WTC11 (cell line): ENCODE data around the gene GCK. TPM values are rescaled to one million over a fixed set of nuclear protein-coding genes. Genes with fewer than 3 reads are reported as not detected.

ENCODE experiments used
- ATAC-seq: fragments of 200-7000 bp; cut with Tn5 transposase; 2 replicates; pipeline ENCODE4 v1.10.0; 2021; ENCODE audit warnings: mild to moderate bottlenecking, moderate library complexity
- CTCF ChIA-PET: fragments of 300-600 bp; sonication (Branson Sonifier 250); formaldehyde crosslinking; loops from one replicate; lab custom pipeline; 2021; ENCODE audit warnings: antibody characterized with exemption; lab: Charles Lee
- POLR2A ChIA-PET: fragments of 350-600 bp; sonication (Branson Sonifier 250); formaldehyde crosslinking; loops from one replicate; lab custom pipeline; 2021; ENCODE audit warnings: antibody characterized with exemption; lab: Charles Lee
- DNase-seq: peaks from one replicate; pipeline ENCODE4 v3.0.0; 2021; ENCODE audit warnings: low spot score
- H3K27ac Mint-ChIP-seq: 2 replicates; pipeline ENCODE4 v1.8.0; 2021; ENCODE audit warnings: mixed read lengths
- H3K27me3 Mint-ChIP-seq: 2 replicates; pipeline ENCODE4 v1.8.0; 2021; ENCODE audit warnings: low read depth, mild to moderate bottlenecking, moderate library complexity, mixed read lengths
- H3K36me3 Mint-ChIP-seq: 2 replicates; pipeline ENCODE4 v1.8.0; 2021; ENCODE audit warnings: mixed read lengths
- H3K4me1 Mint-ChIP-seq: 2 replicates; pipeline ENCODE4 v1.8.0; 2022; ENCODE audit warnings: mixed read lengths
- H3K4me3 Mint-ChIP-seq: 2 replicates; pipeline ENCODE4 v1.8.0; 2021; ENCODE audit warnings: mild to moderate bottlenecking, moderate library complexity, mixed read lengths
- H3K9me3 Mint-ChIP-seq: 2 replicates; pipeline ENCODE4 v1.8.0; 2021; ENCODE audit warnings: mixed read lengths
- CREM ChIP-seq: sonication (generic); formaldehyde crosslinking; IDR thresholded peaks from 2 replicates; pipeline ENCODE4 v1.8.1; 2022; ENCODE audit warnings: mild to moderate bottlenecking, missing genetic modification reagents, moderate library complexity
- FOXP1 ChIP-seq: sonication (generic); formaldehyde crosslinking; IDR thresholded peaks from 2 replicates; pipeline ENCODE4 v1.8.0; 2022; ENCODE audit warnings: missing genetic modification reagents, mild to moderate bottlenecking, moderate library complexity, borderline replicate concordance
- GABPB1 ChIP-seq: sonication (generic); formaldehyde crosslinking; IDR thresholded peaks from 2 replicates; pipeline ENCODE4 v1.8.1; 2023; ENCODE audit warnings: mild to moderate bottlenecking, missing genetic modification reagents
- IRF1 ChIP-seq: sonication (generic); formaldehyde crosslinking; IDR thresholded peaks from 2 replicates; pipeline ENCODE4 v1.8.0; 2023; ENCODE audit warnings: missing genetic modification reagents
- IRF2 ChIP-seq: sonication (generic); formaldehyde crosslinking; IDR thresholded peaks from 2 replicates; pipeline ENCODE4 v1.8.0; 2022; ENCODE audit warnings: low read depth, missing genetic modification reagents, borderline replicate concordance
- JAZF1 ChIP-seq: fragments of 250-450 bp; sonication (Bioruptor Pico); IDR thresholded peaks from 2 replicates; pipeline ENCODE4 v1.9.0; 2021; ENCODE audit warnings: moderate library complexity, mild to moderate bottlenecking, inconsistent platforms
- NFATC4 ChIP-seq: fragments of 250-450 bp; sonication (Bioruptor Pico); IDR thresholded peaks from 2 replicates; pipeline ENCODE4 v1.9.0; 2021; ENCODE audit warnings: mild to moderate bottlenecking
- RELA ChIP-seq: sonication (generic); formaldehyde crosslinking; IDR thresholded peaks from 2 replicates; pipeline ENCODE4 v1.8.1; 2022; ENCODE audit warnings: missing genetic modification reagents, mild to moderate bottlenecking, borderline replicate concordance
- TEAD1 ChIP-seq: sonication (generic); formaldehyde crosslinking; IDR thresholded peaks from 2 replicates; pipeline ENCODE4 v1.8.0; 2022; ENCODE audit warnings: mild to moderate bottlenecking, missing genetic modification reagents
- ZMAT4 ChIP-seq: fragments of 250-450 bp; sonication (Bioruptor Pico); IDR thresholded peaks from 2 replicates; pipeline ENCODE4 v1.9.0; 2021; ENCODE audit warnings: mild to moderate bottlenecking
- ZNF281 ChIP-seq: sonication (generic); formaldehyde crosslinking; IDR thresholded peaks from 2 replicates; pipeline ENCODE4 v1.8.0; 2023; ENCODE audit warnings: mild to moderate bottlenecking, missing genetic modification reagents
- total RNA-seq: library from RNA; stranded (reverse); gene quantifications from 3 replicates; pipeline ENCODE4 v1.2.3, GENCODE V29; 2021
- TF ChIP-seq, protein P1 (sequence below): fragments of 250-450 bp; sonication (Bioruptor Pico); IDR thresholded peaks from 2 replicates; pipeline ENCODE4 v1.8.0; 2021; ENCODE audit warnings: mild to moderate bottlenecking
- TF ChIP-seq, protein P2 (sequence below): sonication (generic); formaldehyde crosslinking; IDR thresholded peaks from 2 replicates; pipeline ENCODE4 v1.8.1; 2023; ENCODE audit warnings: mild to moderate bottlenecking, moderate library complexity, missing genetic modification reagents

GCK gene
- total RNA-seq, 1 experiment from 2014 or later: 3.3 TPM

- no peak for TF ChIP-seq ZMAT4 (CRISPR knock-in tag)
- no peak for TF ChIP-seq RELA (CRISPR knock-in tag)
- TF ChIP-seq IRF1 (CRISPR knock-in tag): no peak
- TF ChIP-seq TEAD1 (CRISPR knock-in tag): no peak
- TF ChIP-seq GABPB1 (CRISPR knock-in tag): no peak
- TF ChIP-seq FOXP1 (CRISPR knock-in tag): no peak
- TF ChIP-seq JAZF1 (CRISPR knock-in tag): no peak
These were observed 36.5 kb upstream of the GCK start (continued) for GRCh38 chr7:44225566-44226395.

GRCh38 chr7:44224974-44225565 is 35.8 kb upstream of the GCK start:
- Mint-ChIP-seq H3K9me3 (no peaks in the 10 kb centered on the region), H3K4me1 (peaks cover 10% of the 10 kb centered on the region), H3K36me3 (no peaks in the 10 kb centered on the region), H3K27ac (no peak overlapping the region), H3K4me3 (no peak overlapping the region), H3K27me3 (no peaks in the 10 kb centered on the region)
- TF ChIP-seq NFATC4 (CRISPR knock-in tag) (no peak), ZNF281 (no peak), IRF2 (CRISPR knock-in tag) (no peak), CREM (CRISPR knock-in tag) (no peak)
- TF ChIP-seq, protein P1, sequence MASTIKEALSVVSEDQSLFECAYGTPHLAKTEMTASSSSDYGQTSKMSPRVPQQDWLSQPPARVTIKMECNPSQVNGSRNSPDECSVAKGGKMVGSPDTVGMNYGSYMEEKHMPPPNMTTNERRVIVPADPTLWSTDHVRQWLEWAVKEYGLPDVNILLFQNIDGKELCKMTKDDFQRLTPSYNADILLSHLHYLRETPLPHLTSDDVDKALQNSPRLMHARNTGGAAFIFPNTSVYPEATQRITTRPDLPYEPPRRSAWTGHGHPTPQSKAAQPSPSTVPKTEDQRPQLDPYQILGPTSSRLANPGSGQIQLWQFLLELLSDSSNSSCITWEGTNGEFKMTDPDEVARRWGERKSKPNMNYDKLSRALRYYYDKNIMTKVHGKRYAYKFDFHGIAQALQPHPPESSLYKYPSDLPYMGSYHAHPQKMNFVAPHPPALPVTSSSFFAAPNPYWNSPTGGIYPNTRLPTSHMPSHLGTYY (CRISPR knock-in tag): no peak
- TF ChIP-seq, protein P2, sequence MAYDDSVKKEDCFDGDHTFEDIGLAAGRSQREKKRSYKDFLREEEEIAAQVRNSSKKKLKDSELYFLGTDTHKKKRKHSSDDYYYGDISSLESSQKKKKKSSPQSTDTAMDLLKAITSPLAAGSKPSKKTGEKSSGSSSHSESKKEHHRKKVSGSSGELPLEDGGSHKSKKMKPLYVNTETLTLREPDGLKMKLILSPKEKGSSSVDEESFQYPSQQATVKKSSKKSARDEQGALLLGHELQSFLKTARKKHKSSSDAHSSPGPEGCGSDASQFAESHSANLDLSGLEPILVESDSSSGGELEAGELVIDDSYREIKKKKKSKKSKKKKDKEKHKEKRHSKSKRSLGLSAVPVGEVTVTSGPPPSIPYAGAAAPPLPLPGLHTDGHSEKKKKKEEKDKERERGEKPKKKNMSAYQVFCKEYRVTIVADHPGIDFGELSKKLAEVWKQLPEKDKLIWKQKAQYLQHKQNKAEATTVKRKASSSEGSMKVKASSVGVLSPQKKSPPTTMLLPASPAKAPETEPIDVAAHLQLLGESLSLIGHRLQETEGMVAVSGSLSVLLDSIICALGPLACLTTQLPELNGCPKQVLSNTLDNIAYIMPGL: no peak
- ATAC-seq (no peak), DNase-seq (no peak)
- ChIA-PET CTCF (interaction anchor here (1.1 to 1.9 kb wide), 2 partner anchors 16 to 124 kb away, joined by 4 to 11 read pairs; no protein-coding TSS in a partner anchor), POLR2A (no interaction called here)
